ENCODE data around the gene KLK10. TPM values are rescaled to one million over a fixed set of nuclear protein-coding genes. Genes with fewer than 3 reads are reported as not detected.

KLK10 gene
- total and polyA plus RNA-seq, 10 donors = 0.06 to 0.13 (median 0.09) TPM; not detected in 7

DNA sequence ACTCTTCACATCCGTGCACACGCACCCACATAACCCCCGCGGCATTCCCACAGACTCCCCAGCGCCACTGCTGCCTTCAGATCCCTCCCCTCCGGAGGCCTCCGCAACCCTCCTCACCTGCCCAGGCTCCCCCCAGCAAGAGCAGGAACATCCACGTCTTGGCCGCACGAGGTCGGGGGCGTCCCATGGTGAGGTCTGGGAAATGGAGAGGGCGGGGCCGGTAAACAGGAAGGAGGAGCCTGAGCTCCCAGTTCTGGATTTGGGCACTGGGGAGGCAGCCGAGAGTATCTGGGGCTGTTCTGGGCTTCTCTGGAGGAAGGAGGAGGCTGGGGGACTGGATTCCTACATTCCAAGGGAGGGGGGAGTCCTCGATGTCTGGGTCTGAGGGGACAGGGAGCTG, 18.5 kb downstream of the KLK10 start:
- no peak overlapping the region for H3K4me3 ChIP-seq
- intact Hi-C loops (cut with DNase I; ENCODE audit: low total_unique reads) = no loop called here
- 33 to 43% (median 37%) methylated on average over 16 of the region's 16 CpGs for WGBS, 5 donors
- no peaks in the 10 kb centered on the region for H3K9me3 ChIP-seq
- TF ChIP-seq, protein P1, sequence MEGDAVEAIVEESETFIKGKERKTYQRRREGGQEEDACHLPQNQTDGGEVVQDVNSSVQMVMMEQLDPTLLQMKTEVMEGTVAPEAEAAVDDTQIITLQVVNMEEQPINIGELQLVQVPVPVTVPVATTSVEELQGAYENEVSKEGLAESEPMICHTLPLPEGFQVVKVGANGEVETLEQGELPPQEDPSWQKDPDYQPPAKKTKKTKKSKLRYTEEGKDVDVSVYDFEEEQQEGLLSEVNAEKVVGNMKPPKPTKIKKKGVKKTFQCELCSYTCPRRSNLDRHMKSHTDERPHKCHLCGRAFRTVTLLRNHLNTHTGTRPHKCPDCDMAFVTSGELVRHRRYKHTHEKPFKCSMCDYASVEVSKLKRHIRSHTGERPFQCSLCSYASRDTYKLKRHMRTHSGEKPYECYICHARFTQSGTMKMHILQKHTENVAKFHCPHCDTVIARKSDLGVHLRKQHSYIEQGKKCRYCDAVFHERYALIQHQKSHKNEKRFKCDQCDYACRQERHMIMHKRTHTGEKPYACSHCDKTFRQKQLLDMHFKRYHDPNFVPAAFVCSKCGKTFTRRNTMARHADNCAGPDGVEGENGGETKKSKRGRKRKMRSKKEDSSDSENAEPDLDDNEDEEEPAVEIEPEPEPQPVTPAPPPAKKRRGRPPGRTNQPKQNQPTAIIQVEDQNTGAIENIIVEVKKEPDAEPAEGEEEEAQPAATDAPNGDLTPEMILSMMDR (IDR thresholded peaks at IDR 0.05 in 8 of 11, conservative IDR thresholded peaks at IDR 0.05 in 3 of 11) = no peak
- no peaks in the 10 kb centered on the region for H3K4me1 ChIP-seq
- peaks cover 0 to 67% (median 15%) of the 10 kb centered on the region in 7 donors for H3K27me3 ChIP-seq (replicated peaks in 1 of 7)
- H3K36me3 ChIP-seq = no peaks in the 10 kb centered on the region
- H3K27ac ChIP-seq = no peak overlapping the region
- no peak for DNase-seq

DNA sequence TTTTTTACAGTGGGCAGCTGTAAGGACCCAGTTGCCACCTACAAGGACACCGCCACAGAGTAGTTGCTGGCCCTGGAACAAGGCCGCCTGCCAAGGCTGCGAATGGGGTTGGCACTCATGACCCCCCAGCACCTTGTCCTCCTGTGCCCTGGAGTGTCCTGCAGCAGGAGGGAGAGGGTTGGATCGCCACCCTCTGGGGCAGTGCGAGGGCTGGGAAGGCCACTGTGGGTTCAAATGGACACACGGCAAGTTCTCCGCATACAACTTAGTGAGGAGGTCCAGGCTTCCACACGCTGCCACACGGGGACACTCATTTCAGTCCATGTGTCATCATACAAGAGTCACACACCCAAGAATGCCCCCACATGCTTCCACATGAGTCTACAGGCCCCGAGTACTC, 19.1 kb downstream of the KLK10 start:
- WGBS, 5 donors = 84 to 92% (median 88%) methylated on average over 8 to 10 of the region's 10 CpGs
- DNase-seq = no peak
- H3K36me3 ChIP-seq = no peaks in the 10 kb centered on the region
- no peaks in the 10 kb centered on the region for H3K4me1 ChIP-seq
- no peak overlapping the region for H3K27ac ChIP-seq
- H3K9me3 ChIP-seq = no peaks in the 10 kb centered on the region
- intact Hi-C loops (cut with DNase I; ENCODE audit: low total_unique reads) = no loop called here
- H3K27me3 ChIP-seq (replicated peaks in 1 of 7) = peaks cover 0 to 66% (median 15%) of the 10 kb centered on the region in 7 donors
- no peak overlapping the region for H3K4me3 ChIP-seq
- TF ChIP-seq, protein P1 (IDR thresholded peaks at IDR 0.05 in 8 of 11, conservative IDR thresholded peaks at IDR 0.05 in 3 of 11) = no peak
- TF ChIP-seq POLR2AphosphoS5 (IDR thresholded peaks at IDR 0.05) (no peak), POLR2A (IDR thresholded peaks at IDR 0.05) (no peak)

DNA sequence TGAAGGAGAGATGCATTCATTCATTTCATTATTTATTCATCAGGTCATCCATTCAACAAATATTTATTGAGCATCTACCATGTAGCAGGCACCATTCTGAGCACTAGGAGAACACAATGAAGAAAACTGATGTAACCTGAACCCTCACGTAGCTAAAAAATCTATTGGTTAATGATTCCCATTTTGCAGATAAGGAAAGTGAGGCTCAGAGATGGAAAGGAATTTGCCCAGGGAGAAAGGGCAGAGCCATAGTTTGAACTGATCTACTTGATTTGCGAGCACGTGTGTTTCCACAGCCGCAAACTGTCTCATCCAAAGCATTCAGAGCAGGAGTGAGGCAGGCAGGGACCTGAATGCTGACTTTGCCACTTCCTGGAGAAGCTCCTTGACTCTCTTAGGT, 20.8 kb downstream of the KLK10 start:
- no peak overlapping the region for H3K4me3 ChIP-seq
- peaks cover 0 to 9% (median 4%) of the 10 kb centered on the region in 8 donors for H3K9me3 ChIP-seq
- H3K4me1 ChIP-seq = no peaks in the 10 kb centered on the region
- intact Hi-C loops (cut with DNase I; ENCODE audit: low total_unique reads) = no loop called here
- H3K36me3 ChIP-seq = no peaks in the 10 kb centered on the region
- DNase-seq = no peak
- TF ChIP-seq POLR2AphosphoS5 (IDR thresholded peaks at IDR 0.05) (no peak), POLR2A (IDR thresholded peaks at IDR 0.05) (no peak)
- TF ChIP-seq, protein P1 (IDR thresholded peaks at IDR 0.05 in 8 of 11, conservative IDR thresholded peaks at IDR 0.05 in 3 of 11) = no peak
- H3K27me3 ChIP-seq (replicated peaks in 1 of 7) = peaks cover 0 to 62% (median 15%) of the 10 kb centered on the region in 7 donors
- 85 to 90% (median 88%) methylated on average over 4 of the region's 4 CpGs for WGBS, 5 donors
- no peak overlapping the region for H3K27ac ChIP-seq

DNA sequence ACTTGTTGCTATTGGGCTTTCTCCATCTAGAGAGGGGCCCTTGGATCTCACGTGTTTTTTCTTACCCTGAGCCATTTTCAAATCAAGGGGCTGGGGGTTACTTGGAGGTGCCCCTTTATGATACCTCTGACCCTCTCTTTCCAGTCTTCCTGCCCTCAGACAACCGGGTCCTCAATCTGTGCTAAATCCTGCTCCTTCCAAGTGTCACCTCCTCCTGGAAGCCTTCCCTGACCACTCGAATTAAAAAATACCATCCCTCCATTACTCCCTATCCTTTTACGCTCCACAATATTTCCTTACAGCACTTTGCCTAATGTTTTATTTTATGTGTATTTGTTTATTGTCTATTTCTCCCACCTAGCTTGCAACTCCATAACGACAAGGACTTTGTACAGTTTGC, 21.4 kb downstream of the KLK10 start:
- no peak for DNase-seq
- intact Hi-C loops (cut with DNase I; ENCODE audit: low total_unique reads) = no loop called here
- TF ChIP-seq, protein P1 (IDR thresholded peaks at IDR 0.05 in 8 of 11, conservative IDR thresholded peaks at IDR 0.05 in 3 of 11) = no peak
- TF ChIP-seq POLR2AphosphoS5 (IDR thresholded peaks at IDR 0.05) (no peak), POLR2A (IDR thresholded peaks at IDR 0.05) (no peak)
- H3K4me3 ChIP-seq = no peak overlapping the region
- H3K27ac ChIP-seq = no peak overlapping the region
- no peaks in the 10 kb centered on the region for H3K36me3 ChIP-seq
- peaks cover 0 to 56% (median 15%) of the 10 kb centered on the region in 7 donors for H3K27me3 ChIP-seq (replicated peaks in 1 of 7)
- peaks cover 0 to 9% (median 4%) of the 10 kb centered on the region in 8 donors for H3K9me3 ChIP-seq
- H3K4me1 ChIP-seq = no peaks in the 10 kb centered on the region
- WGBS, 5 donors = 58 to 79% (median 77%) methylated on average over 5 of the region's 5 CpGs

All from spleen (tissue), 11 donors.